Osteocyte (in vitro differentiated cells): ENCODE results near the gene TTLL5. TPM values are rescaled to one million over a fixed set of nuclear protein-coding genes. Genes with fewer than 3 reads are reported as not detected.

Source experiments
- DNase-seq: peaks from one replicate; pipeline ENCODE4 v3.0.0; 2021; ENCODE audit warnings: mixed read lengths; ENCODE audit not compliant: unreplicated experiment; ENCODE audit errors: extremely low spot score
- H3K27ac Mint-ChIP-seq: one replicate; pipeline ENCODE4 v1.8.0; 2021; ENCODE audit warnings: mild to moderate bottlenecking, mixed read lengths; ENCODE audit not compliant: unreplicated experiment
- H3K27me3 Mint-ChIP-seq: one replicate; pipeline ENCODE4 v1.8.0; 2021; ENCODE audit warnings: mixed read lengths; ENCODE audit not compliant: unreplicated experiment
- H3K36me3 Mint-ChIP-seq: one replicate; pipeline ENCODE4 v1.8.0; 2021; ENCODE audit warnings: mixed read lengths; ENCODE audit not compliant: unreplicated experiment
- H3K4me1 Mint-ChIP-seq: one replicate; pipeline ENCODE4 v1.8.0; 2021; ENCODE audit warnings: mixed read lengths; ENCODE audit not compliant: unreplicated experiment
- H3K4me3 Mint-ChIP-seq: one replicate; pipeline ENCODE4 v1.8.0; 2021; ENCODE audit warnings: mild to moderate bottlenecking, moderate library complexity, mixed read lengths; ENCODE audit not compliant: unreplicated experiment
- H3K9me3 Mint-ChIP-seq: one replicate; pipeline ENCODE4 v1.8.0; 2021; ENCODE audit warnings: mixed read lengths; ENCODE audit not compliant: unreplicated experiment
- total RNA-seq: library from RNA; stranded (reverse); gene quantifications from 2 replicates; pipeline ENCODE4 v1.2.1, GENCODE V29; 2021
- TF ChIP-seq, protein P1 (sequence below): fragments of 200-600 bp; sonication (generic); IDR thresholded peaks from 2 replicates; pipeline ENCODE4 v1.5.0; 2021; ENCODE audit warnings: antibody characterized with exemption, mild to moderate bottlenecking, moderate library complexity

The TTLL5 gene
- total RNA-seq, 1 donor from 2014 or later = 37.3 TPM

DNA sequence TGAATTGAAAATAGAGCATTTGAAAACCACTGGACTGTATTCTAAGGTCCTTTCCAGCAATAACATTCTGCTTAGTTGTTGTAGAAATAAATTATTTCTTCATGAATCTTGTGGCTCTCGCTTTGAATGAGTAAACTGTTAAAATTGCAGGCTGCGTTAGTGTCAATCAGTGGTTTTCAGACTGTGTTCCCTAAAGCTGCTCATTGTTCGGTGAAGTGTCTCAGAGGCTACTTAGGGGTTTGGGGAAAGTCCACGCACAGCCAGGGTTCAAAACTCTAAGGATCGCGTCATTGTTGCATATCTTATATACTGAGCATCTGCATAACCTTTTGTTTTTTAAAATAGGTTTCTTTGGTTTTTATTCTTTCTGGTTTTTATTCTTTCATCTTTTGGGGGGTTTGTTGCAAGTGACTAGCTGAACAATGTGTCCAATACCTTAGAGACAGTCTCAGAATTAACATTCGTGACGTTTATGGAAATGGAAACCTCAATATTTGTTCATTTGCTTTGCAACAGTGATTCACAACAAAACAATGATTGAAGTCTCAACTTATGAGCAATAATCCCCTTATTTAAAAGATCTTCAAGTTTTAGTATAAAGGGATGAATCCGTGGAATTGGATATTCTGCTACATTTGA, 108.1 kb downstream of the TTLL5 start:
- DNase-seq = no peak
- Mint-ChIP-seq H3K4me3 (no peak overlapping the region), H3K9me3 (no peaks in the 10 kb centered on the region), H3K27ac (no peak overlapping the region), H3K4me1 (no peaks in the 10 kb centered on the region), H3K36me3 (peaks cover 8% of the 10 kb centered on the region), H3K27me3 (no peaks in the 10 kb centered on the region)
- TF ChIP-seq, protein P1, sequence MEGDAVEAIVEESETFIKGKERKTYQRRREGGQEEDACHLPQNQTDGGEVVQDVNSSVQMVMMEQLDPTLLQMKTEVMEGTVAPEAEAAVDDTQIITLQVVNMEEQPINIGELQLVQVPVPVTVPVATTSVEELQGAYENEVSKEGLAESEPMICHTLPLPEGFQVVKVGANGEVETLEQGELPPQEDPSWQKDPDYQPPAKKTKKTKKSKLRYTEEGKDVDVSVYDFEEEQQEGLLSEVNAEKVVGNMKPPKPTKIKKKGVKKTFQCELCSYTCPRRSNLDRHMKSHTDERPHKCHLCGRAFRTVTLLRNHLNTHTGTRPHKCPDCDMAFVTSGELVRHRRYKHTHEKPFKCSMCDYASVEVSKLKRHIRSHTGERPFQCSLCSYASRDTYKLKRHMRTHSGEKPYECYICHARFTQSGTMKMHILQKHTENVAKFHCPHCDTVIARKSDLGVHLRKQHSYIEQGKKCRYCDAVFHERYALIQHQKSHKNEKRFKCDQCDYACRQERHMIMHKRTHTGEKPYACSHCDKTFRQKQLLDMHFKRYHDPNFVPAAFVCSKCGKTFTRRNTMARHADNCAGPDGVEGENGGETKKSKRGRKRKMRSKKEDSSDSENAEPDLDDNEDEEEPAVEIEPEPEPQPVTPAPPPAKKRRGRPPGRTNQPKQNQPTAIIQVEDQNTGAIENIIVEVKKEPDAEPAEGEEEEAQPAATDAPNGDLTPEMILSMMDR = no peak

DNA sequence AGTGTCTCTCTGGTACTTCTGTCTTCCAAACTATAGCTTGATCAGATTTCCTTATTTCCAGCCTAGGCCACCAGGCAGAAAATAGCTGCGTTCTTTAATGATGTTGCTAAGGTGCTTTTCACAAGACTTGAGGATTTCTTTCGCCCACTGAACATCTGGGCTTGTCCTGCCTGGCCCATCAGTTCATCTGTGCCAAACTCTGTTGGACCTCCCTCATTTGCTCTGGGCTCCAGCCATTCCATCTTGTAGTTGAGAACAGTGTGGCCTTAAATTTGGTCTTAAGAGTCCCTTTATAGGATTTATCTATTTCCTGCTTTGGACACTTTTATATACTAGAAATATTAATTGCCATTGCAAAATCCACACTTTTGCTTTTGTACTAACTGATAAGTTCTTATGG, 109.6 kb downstream of the TTLL5 start:
- H3K27ac Mint-ChIP-seq = no peak overlapping the region
- TF ChIP-seq, protein P1 = no peak
- no peaks in the 10 kb centered on the region for H3K9me3 Mint-ChIP-seq
- no peak overlapping the region for H3K4me3 Mint-ChIP-seq
- no peak for DNase-seq
- no peaks in the 10 kb centered on the region for H3K4me1 Mint-ChIP-seq
- H3K36me3 Mint-ChIP-seq = peaks cover 16% of the 10 kb centered on the region
- no peaks in the 10 kb centered on the region for H3K27me3 Mint-ChIP-seq

DNA sequence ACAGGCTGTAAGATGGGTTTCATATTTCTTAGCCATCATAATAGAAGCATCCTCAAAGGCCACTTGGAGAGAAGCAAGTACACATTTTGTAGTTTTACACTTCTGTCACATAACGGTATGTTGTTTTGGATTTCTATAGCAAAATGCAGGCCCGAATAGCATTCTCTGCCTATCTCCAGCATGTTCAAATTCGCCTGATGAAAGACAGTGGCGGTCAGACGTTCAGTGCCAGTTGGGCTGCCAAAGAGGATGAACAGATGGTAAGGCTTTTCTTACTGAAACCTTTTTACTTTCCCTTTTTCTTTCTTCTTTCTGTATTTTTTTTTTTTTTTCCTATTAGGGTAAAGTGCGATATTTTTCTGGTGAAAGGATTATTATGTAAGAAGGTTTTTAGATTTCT, 110.5 kb downstream of the TTLL5 start:
- DNase-seq = no peak
- Mint-ChIP-seq H3K27me3 (no peaks in the 10 kb centered on the region), H3K27ac (no peak overlapping the region), H3K9me3 (no peaks in the 10 kb centered on the region), H3K4me3 (no peak overlapping the region), H3K4me1 (no peaks in the 10 kb centered on the region), H3K36me3 (peaks cover 19% of the 10 kb centered on the region)
- TF ChIP-seq, protein P1 = no peak

DNA sequence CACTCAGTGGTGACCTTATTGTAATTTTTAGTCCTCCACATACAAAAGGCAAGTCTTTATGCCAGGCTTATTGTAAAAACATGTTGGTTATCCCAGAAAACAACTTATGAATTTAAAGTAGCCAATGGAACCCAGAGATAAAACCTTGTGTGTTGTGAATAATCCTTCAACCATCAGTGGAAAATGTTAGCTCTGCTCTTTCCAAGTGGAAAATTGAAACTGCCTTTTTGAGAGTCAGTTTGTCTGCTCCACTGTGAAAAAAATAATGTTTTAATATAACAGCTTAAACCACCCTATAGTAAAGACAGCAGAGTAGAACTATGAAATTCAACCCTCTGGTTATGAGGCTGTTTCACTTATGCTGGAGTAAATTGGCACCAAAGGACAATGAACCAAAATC, 112.0 kb downstream of the TTLL5 start:
- Mint-ChIP-seq H3K4me1 (no peaks in the 10 kb centered on the region), H3K27me3 (no peaks in the 10 kb centered on the region), H3K4me3 (no peak overlapping the region), H3K27ac (no peak overlapping the region), H3K9me3 (no peaks in the 10 kb centered on the region), H3K36me3 (peaks cover 26% of the 10 kb centered on the region)
- no peak for DNase-seq
- TF ChIP-seq, protein P1 = no peak

DNA sequence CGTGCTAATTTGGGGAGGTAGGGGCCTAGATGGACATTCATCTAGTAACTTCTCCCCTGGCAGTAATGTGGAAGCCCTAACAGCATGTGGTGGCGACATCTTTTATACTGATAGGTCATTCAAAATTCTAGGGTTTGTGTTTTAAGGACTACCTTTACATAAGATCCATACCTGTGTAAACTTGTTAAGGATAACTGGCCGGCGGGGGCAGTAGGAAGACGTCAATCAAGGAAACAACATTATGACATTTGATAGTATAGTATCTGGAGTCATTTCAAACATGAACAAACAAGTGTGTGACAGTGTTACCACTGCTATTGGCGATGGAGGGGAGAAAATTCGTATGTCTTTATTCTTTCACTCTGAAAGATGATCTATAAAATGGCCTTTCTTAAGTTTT, 120.0 kb downstream of the TTLL5 start:
- TF ChIP-seq, protein P1 = no peak
- Mint-ChIP-seq H3K9me3 (no peaks in the 10 kb centered on the region), H3K4me1 (peaks cover 3% of the 10 kb centered on the region), H3K27ac (no peak overlapping the region), H3K36me3 (peaks cover 48% of the 10 kb centered on the region), H3K27me3 (no peaks in the 10 kb centered on the region), H3K4me3 (no peak overlapping the region)
- no peak for DNase-seq
